Nucleus accumbens (tissue), 56 donors: ENCODE results near the gene RNF217.
"Not testable (repeated sequence)": the region's sequence is repeated elsewhere in the genome, so short reads cannot be mapped to it uniquely, and the experiment has no call there.

ENCODE experiments used
- DNase-seq, 56 donors: peaks; one replicate each; lab custom pipeline; 2025; lab: John Stamatoyannopoulos, UW

The RNF217 gene

GRCh38 chr6:124962639-124963415, 590 bp downstream of the RNF217 start:
- peak in 44 of 56 donors; percentile 4 to 79 (median 59) for DNase-seq

DNA sequence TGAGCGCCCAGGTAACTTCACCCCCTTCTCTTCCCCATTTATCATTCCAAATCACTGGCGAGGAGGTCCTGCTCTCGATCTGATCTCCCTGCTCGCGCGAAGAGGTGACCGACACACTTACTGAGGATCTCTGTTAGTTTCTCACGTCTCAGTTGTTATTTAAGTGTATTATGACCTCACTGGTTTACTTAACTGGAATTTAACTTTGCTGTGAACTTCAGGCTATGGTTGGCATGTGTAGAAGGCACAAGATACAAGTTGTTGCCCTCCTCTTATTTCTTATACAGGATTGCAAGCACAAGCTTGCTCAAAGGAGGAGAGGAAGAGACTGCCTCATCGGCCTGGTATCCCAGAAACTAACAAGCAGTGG, 1.2 kb downstream of the RNF217 start:
- peak in 3 of 56 donors; percentile 35 to 51 (median 39) for DNase-seq

- peak in 2 of 56 donors; percentile 14 to 65 for DNase-seq
These were observed 1.9 kb downstream of the RNF217 start for GRCh38 chr6:124963831-124964763.

- DNase-seq: no peak
These were observed 2.5 kb downstream of the RNF217 start for GRCh38 chr6:124964764-124965105.

DNA sequence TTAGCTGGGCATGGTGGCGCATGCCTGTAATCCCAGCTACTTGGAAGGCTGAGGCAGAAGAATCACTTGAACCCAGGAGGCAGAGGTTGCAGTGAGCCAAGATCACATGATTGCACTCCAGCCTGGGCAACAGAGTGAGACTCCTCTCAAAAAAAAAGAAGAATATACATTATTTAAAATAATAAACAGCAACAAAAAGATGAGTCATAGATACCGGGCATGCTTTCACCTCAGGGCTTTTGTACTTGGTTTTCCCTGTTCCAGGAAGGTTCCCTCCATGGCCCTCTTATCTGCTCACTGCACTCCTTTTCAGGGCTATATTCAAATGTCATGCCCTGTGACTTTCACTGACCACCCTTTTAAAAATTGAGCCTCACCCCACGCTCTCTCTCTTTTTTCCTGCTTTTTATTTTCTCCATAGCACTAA, 3.2 kb downstream of the RNF217 start:
- DNase-seq: not testable (repeated sequence)

DNA sequence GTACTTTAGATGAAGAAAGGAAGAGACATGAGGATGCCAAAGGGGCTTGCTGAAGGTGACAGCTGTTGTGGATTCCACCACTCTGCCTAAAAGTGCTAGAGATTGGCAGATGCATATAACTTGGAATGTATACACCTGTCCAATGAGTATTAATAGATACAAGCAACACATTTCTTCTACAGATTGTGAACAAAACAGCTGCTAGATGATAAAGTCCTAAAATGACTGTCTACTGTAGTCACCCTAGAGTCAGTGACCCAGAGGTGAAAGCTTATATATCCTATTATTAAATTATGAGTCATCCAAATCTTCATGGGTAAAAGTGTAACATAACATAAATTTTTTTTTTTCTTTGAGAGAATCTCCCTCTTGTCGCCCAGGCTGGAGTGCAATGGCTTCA, 5.2 kb downstream of the RNF217 start:
- no peak for DNase-seq

DNA sequence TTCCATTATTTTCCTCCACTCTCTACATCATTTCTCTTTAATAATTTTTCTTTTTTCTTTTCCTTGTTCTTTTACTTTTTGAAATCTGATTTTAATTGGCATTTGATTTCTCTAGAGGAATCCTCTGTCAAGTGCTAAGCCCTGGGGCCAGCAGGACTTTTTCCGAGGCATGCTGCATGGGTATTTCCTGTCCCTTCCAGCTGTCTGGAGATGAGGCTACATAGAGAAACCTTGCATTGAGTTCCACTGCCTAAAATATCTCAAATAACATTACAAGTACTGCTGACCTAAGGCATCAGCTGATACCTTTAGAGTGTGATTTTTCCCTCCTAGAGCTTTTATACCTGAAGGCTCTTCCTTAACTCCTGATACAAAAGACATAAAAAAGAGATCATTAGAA, 6.2 kb downstream of the RNF217 start:
- no peak for DNase-seq

GRCh38 chr6:124970243-124970642, 8.0 kb downstream of the RNF217 start:
- DNase-seq: peak in 5 of 56 donors; percentile 19 to 53 (median 26)

GRCh38 chr6:124970763-124971162, 8.5 kb downstream of the RNF217 start:
- no peak for DNase-seq

- no peak for DNase-seq
These were observed 11.5 kb downstream of the RNF217 start for GRCh38 chr6:124973780-124974179.

DNA sequence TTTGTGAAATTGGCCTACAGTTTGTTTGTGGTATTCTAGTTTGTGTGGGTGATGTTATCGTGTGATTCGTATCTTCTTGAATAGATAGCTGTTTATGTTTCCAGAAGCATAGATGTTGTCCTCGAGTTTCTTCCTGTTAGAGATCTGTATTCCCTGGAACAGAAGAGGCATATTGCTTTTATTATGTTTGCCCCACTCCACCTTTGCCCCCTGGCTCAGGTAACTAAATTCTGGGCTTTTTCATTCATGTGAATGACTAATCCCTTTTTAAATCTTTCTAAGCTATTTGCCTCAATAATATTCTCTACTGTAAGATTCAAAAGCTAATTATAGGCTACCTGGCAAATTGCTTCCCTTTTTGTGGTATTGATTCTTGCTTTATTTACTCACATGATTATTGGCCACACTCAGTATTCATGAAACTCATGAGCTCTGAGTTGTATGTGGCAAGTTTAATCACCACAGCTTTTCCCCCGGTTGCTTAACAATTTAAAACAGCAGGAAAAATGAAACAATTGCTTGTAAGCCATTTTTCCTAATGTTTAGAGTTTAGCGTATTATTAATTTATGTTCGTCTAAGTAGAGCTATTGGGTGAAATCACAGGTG, 12.6 kb downstream of the RNF217 start:
- DNase-seq: no peak

DNA sequence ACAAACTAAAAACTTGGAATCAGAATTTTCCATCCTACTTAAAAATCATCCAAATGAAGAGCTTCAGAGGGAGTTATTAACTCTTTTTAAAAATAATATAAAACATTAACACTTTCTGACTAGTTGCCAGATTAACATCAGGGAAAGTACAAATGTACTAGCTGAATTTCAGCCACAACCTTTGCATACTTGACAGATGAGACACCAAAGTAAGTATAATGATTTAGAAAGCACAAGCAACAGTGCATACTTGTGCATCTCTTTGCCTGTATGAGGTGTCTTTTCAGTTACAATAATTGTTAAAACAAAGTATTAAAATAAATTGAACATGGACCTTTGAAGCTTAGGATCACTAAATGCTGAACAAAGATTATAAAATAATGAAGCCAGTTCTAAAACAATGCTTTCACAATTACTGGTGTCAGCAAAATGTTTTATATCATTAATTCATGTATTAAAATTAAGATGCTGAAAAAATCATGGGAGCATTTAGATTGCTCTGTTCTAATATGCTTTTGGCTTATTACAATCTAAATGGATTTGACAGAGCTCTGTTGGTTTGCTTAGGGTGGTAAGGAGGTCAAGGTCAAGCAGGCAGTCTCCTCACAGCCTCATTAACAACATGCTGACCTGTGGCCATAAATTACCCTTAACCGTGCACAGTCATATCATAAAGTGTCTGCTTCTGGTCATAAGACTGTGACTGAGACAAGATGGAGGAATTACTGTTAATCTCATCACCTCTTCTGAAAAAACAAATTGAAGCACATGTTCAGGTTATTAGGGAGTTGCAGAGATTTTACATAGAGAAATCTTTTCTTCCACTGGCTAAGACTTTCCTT, 15.1 kb downstream of the RNF217 start:
- DNase-seq: no peak

- DNase-seq: peak in 6 of 56 donors; percentile 6 to 26 (median 16)
These were observed 16.4 kb downstream of the RNF217 start for GRCh38 chr6:124978451-124979293.

DNA sequence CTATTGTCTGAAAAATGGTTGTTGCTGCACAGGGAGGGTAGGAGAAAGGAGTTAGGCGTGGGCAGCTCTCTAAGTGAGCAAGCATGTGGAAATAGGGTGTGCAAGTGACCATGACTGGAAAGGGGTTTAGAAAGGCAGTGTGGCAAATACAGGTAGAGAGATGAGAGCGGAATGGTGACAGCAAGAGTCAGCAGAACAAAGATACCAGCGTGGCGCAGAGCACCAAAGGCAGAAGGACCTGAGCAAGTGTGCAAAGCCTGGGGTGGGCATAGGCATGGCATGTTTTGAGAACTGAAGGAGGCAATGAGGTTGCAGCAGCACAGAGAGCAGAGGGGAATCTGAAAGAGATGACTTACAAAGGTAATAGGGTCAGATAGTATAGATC, 17.0 kb downstream of the RNF217 start:
- DNase-seq: no peak

GRCh38 chr6:124982669-124983068, 20.4 kb downstream of the RNF217 start:
- no peak for DNase-seq

DNA sequence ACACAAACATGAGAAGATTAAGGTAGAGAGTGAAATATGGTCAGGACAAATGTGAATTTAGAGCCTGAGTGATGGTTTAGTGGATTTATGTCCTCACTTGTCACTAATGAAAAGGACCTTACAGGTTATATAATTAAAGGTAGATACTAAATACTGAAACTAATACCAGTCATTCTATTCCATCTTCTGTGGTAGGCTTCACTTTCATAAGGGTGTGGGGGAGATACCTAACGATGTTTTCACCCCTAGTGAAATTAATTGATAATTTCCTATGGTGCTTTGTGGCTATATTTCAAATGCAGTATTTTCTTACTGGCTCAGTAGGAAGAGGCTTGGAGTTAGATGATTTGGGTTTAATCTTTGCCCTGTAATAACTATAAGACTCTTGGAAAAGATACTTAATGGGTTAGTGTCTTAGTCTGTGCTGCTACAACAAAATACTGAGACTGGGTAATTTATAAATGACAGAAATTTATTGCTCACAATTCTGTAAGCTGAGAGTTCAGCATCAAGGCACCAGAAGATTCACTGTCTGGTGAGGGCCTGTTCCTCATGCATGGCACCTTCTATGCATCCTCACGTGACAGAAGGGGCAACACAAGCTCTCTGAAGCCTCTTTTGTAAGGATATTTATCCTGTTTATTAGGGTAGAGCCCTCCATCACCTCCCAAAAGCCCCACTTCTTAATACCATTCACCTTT, 21.3 kb downstream of the RNF217 start:
- no peak for DNase-seq

- no peak for DNase-seq
These were observed 22.6 kb downstream of the RNF217 start for GRCh38 chr6:124984668-124985338.

DNA sequence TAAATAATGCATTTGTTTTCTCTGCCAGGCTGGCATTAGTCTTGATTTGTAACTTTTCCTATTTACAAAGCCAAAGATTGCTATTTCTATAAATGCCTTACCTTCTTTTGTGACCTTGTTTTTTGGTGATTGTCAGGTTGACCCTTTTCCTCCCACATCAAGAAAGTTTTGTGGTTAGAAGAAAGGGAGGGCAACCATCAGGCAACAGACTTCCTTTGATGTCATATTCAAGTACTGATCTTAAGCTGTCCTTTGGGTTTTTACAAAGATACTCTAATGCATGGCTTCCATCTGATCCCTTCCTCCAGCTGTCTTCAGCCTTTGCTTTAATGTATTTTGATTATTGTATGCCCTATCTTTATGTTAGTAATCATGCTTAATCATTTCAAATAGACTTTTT, 23.9 kb downstream of the RNF217 start:
- no peak for DNase-seq
